Smooth muscle cell (in vitro differentiated cells): Measurements from ENCODE around the gene WDR37. TPM values are rescaled to one million over a fixed set of nuclear protein-coding genes. Genes with fewer than 3 reads are reported as not detected.

ENCODE experiments used
- DNase-seq: peaks from one replicate; lab custom pipeline; 2025; ENCODE audit not compliant: unreplicated experiment; lab: John Stamatoyannopoulos, UW
- H2AFZ ChIP-seq: fragments of 200-600 bp; sonication (generic); 2 replicates; pipeline ENCODE4 v1.6.0; 2016; ENCODE audit warnings: antibody characterized with exemption, low read depth, mild to moderate bottlenecking
- H3F3A ChIP-seq: fragments of 200-600 bp; sonication (generic); 2 replicates; pipeline ENCODE4 v1.6.0; 2017; ENCODE audit warnings: antibody characterized with exemption, low read depth
- H3K27ac ChIP-seq: fragments of 200-600 bp; sonication (generic); 2 replicates; pipeline ENCODE4 v1.5.1; 2016; ENCODE audit warnings: low read depth, mild to moderate bottlenecking
- H3K27me3 ChIP-seq: fragments of 200-600 bp; sonication (generic); 2 replicates; pipeline ENCODE4 v1.6.1; 2016; ENCODE audit warnings: low read depth, mild to moderate bottlenecking
- H3K36me3 ChIP-seq: fragments of 200-600 bp; sonication (generic); 2 replicates; pipeline ENCODE4 v1.5.1; 2016; ENCODE audit warnings: low read depth
- H3K4me1 ChIP-seq: fragments of 200-600 bp; sonication (generic); 2 replicates; pipeline ENCODE4 v1.5.1; 2016; ENCODE audit warnings: low read depth
- H3K4me2 ChIP-seq: fragments of 200-600 bp; sonication (generic); 2 replicates; pipeline ENCODE4 v1.6.0; 2016; ENCODE audit warnings: mild to moderate bottlenecking
- H3K4me3 ChIP-seq: fragments of 200-600 bp; sonication (generic); 2 replicates; pipeline ENCODE4 v1.5.1; 2016; ENCODE audit warnings: mild to moderate bottlenecking
- H3K79me2 ChIP-seq: fragments of 200-600 bp; sonication (generic); 2 replicates; pipeline ENCODE4 v1.6.0; 2016; ENCODE audit warnings: low read depth, mild to moderate bottlenecking
- H3K9ac ChIP-seq: fragments of 200-600 bp; sonication (generic); 2 replicates; pipeline ENCODE4 v1.6.0; 2016; ENCODE audit warnings: low read depth
- H3K9me3 ChIP-seq: fragments of 200-600 bp; sonication (generic); replicated peaks from 2 replicates; pipeline ENCODE4 v1.5.1; 2016; ENCODE audit warnings: low read depth
- H4K20me1 ChIP-seq: fragments of 200-600 bp; sonication (generic); 2 replicates; pipeline ENCODE4 v1.6.0; 2016; ENCODE audit warnings: low read depth
- CTCF ChIP-seq: fragments of 200-600 bp; sonication (generic); IDR thresholded peaks from 2 replicates; pipeline ENCODE4 v1.5.1; 2017; ENCODE audit warnings: borderline replicate concordance, mild to moderate bottlenecking, antibody characterized with exemption; ENCODE audit not compliant: insufficient read depth, poor library complexity, severe bottlenecking
- WGBS: methylation state at CpG from one replicate; pipeline ENCODE4 v1.1.7; 2016; ENCODE audit warnings: low lambda C conversion rate; 5-methylcytosine and 5-hydroxymethylcytosine counted together
- polyA plus RNA-seq: library from polyadenylated mRNA; unstranded; fragments of >200 nt; fragmentation: Nextera tagmentation; extraction: Ambion mirVana; gene quantifications from 2 replicates; pipeline ENCODE4 v1.2.1, GENCODE V29; 2016
- total RNA-seq: library from RNA; depleted of rRNA; stranded (reverse); fragments of >200 nt; gene quantifications from 2 replicates; pipeline ENCODE4 v1.2.3, GENCODE V29; 2014

WDR37 gene
- total and polyA plus RNA-seq, 2 experiments from 2014 or later = 10.5 to 10.7 TPM

GRCh38 chr10:1015688-1016087 lies 40.5 kb upstream of the WDR37 start:
- Histone ChIP-seq H3F3A (peaks cover 5% of the 10 kb centered on the region), H2AFZ (no peak overlapping the region), H3K4me2 (no peak overlapping the region), H3K27ac (no peak overlapping the region), H3K9ac (no peak overlapping the region), H3K4me3 (no peak overlapping the region), H3K36me3 (peaks cover 29% of the 10 kb centered on the region), H3K4me1 (no peaks in the 10 kb centered on the region), H3K9me3 (no peaks in the 10 kb centered on the region), H3K79me2 (peaks cover 5% of the 10 kb centered on the region), H4K20me1 (peaks cover 8% of the 10 kb centered on the region), H3K27me3 (no peaks in the 10 kb centered on the region)
- over 99% methylated on average over 9 of the region's 11 CpGs for WGBS
- TF ChIP-seq CTCF = no peak
- no peak for DNase-seq

GRCh38 chr10:1019362-1019761 lies 36.8 kb upstream of the WDR37 start:
- Histone ChIP-seq H3K4me1 (no peaks in the 10 kb centered on the region), H3K9ac (no peak overlapping the region), H3K4me2 (no peak overlapping the region), H3K4me3 (no peak overlapping the region), H4K20me1 (peaks cover 5% of the 10 kb centered on the region), H3K79me2 (no peaks in the 10 kb centered on the region), H2AFZ (no peak overlapping the region), H3K9me3 (no peaks in the 10 kb centered on the region), H3F3A (peaks cover 5% of the 10 kb centered on the region), H3K27ac (no peak overlapping the region), H3K36me3 (peaks cover 10% of the 10 kb centered on the region), H3K27me3 (no peaks in the 10 kb centered on the region)
- no peak for TF ChIP-seq CTCF
- DNase-seq = no peak
- 95% methylated on average over 10 of the region's 10 CpGs for WGBS

- Histone ChIP-seq H3K9ac (no peak overlapping the region), H3K4me2 (no peak overlapping the region), H2AFZ (no peak overlapping the region), H3F3A (peaks cover 5% of the 10 kb centered on the region), H3K27ac (no peak overlapping the region), H4K20me1 (no peaks in the 10 kb centered on the region), H3K9me3 (no peaks in the 10 kb centered on the region), H3K27me3 (no peaks in the 10 kb centered on the region), H3K4me3 (no peak overlapping the region), H3K4me1 (no peaks in the 10 kb centered on the region), H3K79me2 (no peaks in the 10 kb centered on the region), H3K36me3 (peaks cover 10% of the 10 kb centered on the region)
- DNase-seq = no peak
- no peak for TF ChIP-seq CTCF
- WGBS = 90% methylated on average over 10 of the region's 10 CpGs
Measured at GRCh38 chr10:1020460-1020859, 35.7 kb upstream of the WDR37 start.

- TF ChIP-seq CTCF = no peak
- Histone ChIP-seq H3K9me3 (no peaks in the 10 kb centered on the region), H3K9ac (no peak overlapping the region), H3K36me3 (peaks cover 10% of the 10 kb centered on the region), H3K4me3 (no peak overlapping the region), H3K27ac (no peak overlapping the region), H4K20me1 (no peaks in the 10 kb centered on the region), H2AFZ (no peak overlapping the region), H3K4me2 (no peak overlapping the region), H3K79me2 (no peaks in the 10 kb centered on the region), H3K27me3 (no peaks in the 10 kb centered on the region), H3F3A (peaks cover 5% of the 10 kb centered on the region), H3K4me1 (no peaks in the 10 kb centered on the region)
- 98% methylated on average over 9 of the region's 9 CpGs for WGBS
- DNase-seq = no peak
Measured at GRCh38 chr10:1020958-1021357, 35.2 kb upstream of the WDR37 start.
